ENCODE results near the gene HSD17B2.
A peak's percentile ranks its signal among the peaks of the same experiment; 100 is the strongest.

HSD17B2 gene

GRCh38 chr16:82013139-82013538, 21.9 kb upstream of the HSD17B2 start:
- ATAC-seq: no peak
- TF ChIP-seq OSR1 (CRISPR knock-in tag; IDR thresholded peaks at IDR 0.05): no peak
- TF ChIP-seq BACH2 (CRISPR knock-in tag; IDR thresholded peaks at IDR 0.05; ENCODE audit: borderline replicate concordance): no peak
- TF ChIP-seq TCF4 (CRISPR knock-in tag; IDR thresholded peaks at IDR 0.05; ENCODE audit: borderline replicate concordance): no peak
- TF ChIP-seq PPARA (CRISPR knock-in tag; IDR thresholded peaks at IDR 0.05; ENCODE audit: borderline replicate concordance): no peak

DNA sequence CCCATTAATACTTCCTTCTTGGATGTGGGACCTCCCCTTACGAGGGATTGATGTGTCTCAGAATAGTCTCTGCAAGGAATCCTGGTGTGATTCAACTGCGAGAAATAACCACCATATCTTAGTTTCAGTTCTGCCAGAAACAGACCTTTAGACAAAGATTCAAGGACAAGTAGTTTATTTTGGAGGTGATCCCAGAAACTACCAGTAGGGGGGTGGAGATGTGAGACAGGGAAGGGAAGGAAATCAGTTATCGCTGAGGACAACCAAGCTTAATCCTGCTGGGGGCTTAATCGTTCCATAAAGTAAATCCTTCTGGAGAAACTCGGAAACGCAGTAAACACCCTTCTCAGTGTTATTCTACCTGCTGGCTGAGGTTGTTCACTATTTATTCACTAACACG, 18.8 kb upstream of the HSD17B2 start:
- TF ChIP-seq OSR1 (CRISPR knock-in tag; IDR thresholded peaks at IDR 0.05) (no peak), PPARA (CRISPR knock-in tag; IDR thresholded peaks at IDR 0.05; ENCODE audit: borderline replicate concordance) (no peak), GLIS3 (CRISPR knock-in tag; IDR thresholded peaks at IDR 0.05) (no peak), ZFP30 (CRISPR knock-in tag; IDR thresholded peaks at IDR 0.05) (no peak), TOX (CRISPR knock-in tag; IDR thresholded peaks at IDR 0.05; ENCODE audit: borderline replicate concordance) (no peak), CREB5 (CRISPR knock-in tag; IDR thresholded peaks at IDR 0.05; ENCODE audit: low read depth) (no peak), TSHZ2 (CRISPR knock-in tag; IDR thresholded peaks at IDR 0.05) (no peak), BACH2 (CRISPR knock-in tag; IDR thresholded peaks at IDR 0.05; ENCODE audit: borderline replicate concordance) (no peak), PATZ1 (CRISPR knock-in tag; IDR thresholded peaks at IDR 0.05; ENCODE audit: borderline replicate concordance) (no peak), TCF4 (CRISPR knock-in tag; IDR thresholded peaks at IDR 0.05; ENCODE audit: borderline replicate concordance) (no peak), CSRNP3 (CRISPR knock-in tag; IDR thresholded peaks at IDR 0.05) (no peak), CSDC2 (CRISPR knock-in tag; IDR thresholded peaks at IDR 0.05) (no peak)
- TF ChIP-seq, protein P1, sequence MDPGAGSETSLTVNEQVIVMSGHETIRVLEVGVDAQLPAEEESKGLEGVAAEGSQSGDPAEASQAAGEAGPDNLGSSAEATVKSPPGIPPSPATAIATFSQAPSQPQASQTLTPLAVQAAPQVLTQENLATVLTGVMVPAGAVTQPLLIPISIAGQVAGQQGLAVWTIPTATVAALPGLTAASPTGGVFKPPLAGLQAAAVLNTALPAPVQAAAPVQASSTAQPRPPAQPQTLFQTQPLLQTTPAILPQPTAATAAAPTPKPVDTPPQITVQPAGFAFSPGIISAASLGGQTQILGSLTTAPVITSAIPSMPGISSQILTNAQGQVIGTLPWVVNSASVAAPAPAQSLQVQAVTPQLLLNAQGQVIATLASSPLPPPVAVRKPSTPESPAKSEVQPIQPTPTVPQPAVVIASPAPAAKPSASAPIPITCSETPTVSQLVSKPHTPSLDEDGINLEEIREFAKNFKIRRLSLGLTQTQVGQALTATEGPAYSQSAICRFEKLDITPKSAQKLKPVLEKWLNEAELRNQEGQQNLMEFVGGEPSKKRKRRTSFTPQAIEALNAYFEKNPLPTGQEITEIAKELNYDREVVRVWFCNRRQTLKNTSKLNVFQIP (CRISPR knock-in tag; IDR thresholded peaks at IDR 0.05; ENCODE audit: borderline replicate concordance, low read depth): no peak
- 0 out of 3 replicates have a peak, but pooled peaks have one; percentile 48 for ATAC-seq

DNA sequence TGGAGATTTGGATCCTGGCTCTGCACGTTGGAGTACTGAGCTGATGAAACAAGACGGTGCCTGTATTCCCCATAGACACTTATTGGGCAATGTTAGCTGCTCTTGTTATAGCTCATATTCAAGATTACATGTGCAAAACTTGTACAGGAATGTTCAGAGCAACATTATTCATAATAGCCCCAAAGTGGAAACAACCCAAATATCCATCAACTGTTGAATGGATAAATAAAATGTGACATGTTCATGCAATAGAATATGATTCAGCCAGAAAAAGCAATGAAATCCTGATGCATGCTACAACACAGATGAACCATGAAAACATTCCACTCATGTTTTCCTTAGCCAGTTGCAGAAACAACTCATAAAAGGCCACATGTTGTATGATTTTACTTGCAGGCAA, 18.1 kb upstream of the HSD17B2 start:
- TF ChIP-seq GLIS3 (CRISPR knock-in tag; IDR thresholded peaks at IDR 0.05): no peak
- no peak for TF ChIP-seq CSDC2 (CRISPR knock-in tag; IDR thresholded peaks at IDR 0.05)
- TF ChIP-seq BACH2 (CRISPR knock-in tag; IDR thresholded peaks at IDR 0.05; ENCODE audit: borderline replicate concordance): no peak
- TF ChIP-seq ZNF565 (CRISPR knock-in tag; conservative IDR thresholded peaks at IDR 0.05; ENCODE audit: low read depth): no peak
- no peak for TF ChIP-seq ISL1 (CRISPR knock-in tag; IDR thresholded peaks at IDR 0.05)
- no peak for TF ChIP-seq ARNTL (CRISPR knock-in tag; IDR thresholded peaks at IDR 0.05; ENCODE audit: borderline replicate concordance, low read depth)
- TF ChIP-seq ZNF8 (CRISPR knock-in tag; IDR thresholded peaks at IDR 0.05): no peak
- no peak for TF ChIP-seq CREB5 (CRISPR knock-in tag; IDR thresholded peaks at IDR 0.05; ENCODE audit: low read depth)
- TF ChIP-seq PPARA (CRISPR knock-in tag; IDR thresholded peaks at IDR 0.05; ENCODE audit: borderline replicate concordance): no peak
- no peak for TF ChIP-seq PATZ1 (CRISPR knock-in tag; IDR thresholded peaks at IDR 0.05; ENCODE audit: borderline replicate concordance)
- TF ChIP-seq ZFP3 (CRISPR knock-in tag; IDR thresholded peaks at IDR 0.05): no peak
- ATAC-seq: no peak
